ENCODE data around the gene IFITM1.

DNA sequence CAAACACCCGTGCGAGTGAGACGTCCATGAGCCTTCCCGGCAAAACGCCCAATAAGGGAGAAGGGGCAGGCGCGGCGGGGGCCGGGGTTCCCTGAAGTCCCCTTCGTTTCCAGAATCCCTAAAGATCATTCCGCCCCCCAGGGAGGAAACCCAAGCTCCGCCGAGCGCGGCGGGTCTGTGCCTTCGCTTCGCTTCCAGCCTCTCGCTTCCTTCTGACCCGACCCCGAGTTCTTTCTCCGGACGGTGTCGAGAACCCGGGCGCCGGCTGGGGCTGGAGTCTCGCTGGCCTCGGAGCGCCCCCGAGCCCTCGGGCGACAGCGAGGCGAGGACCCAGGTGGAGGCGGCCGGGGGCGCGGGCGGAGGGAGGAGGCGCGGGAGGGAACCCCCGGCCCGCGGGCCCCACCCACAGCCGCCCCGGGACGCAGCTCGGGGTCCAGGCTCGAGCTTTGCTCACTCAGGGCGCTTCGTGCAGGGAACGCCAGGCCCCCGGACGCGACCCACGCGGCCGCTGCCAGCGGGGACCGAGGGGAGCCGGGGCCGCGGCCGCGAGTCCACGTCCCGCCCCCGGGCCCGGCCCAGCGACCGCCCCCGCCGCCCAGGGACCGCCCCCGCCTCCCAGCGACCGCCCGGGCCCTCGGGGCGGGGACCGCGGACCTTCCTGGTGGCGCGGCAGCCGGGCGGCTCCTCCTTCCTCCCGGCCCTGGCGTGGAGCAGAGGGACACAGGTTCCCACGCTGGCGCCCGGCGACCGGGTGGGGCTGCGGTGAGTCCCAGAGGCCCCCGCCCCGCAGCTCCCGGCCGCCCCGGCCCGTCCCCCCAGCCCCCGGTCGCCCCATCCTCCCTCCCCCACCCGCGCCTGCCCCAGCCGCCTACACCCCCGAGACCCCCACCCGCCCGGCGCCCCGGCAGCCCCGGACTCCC, 25.1 kb upstream of the IFITM1 start, which contains the start of gene PGGHG:
- TF ChIP-seq, protein P1, sequence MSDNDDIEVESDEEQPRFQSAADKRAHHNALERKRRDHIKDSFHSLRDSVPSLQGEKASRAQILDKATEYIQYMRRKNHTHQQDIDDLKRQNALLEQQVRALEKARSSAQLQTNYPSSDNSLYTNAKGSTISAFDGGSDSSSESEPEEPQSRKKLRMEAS (IDR thresholded peaks at IDR 0.05) = no peak
- TF ChIP-seq CEBPB (IDR thresholded peaks at IDR 0.05) (no peak), YY1 (IDR thresholded peaks at IDR 0.05; ENCODE audit: low read depth) (no peak), TCF12 (IDR thresholded peaks at IDR 0.05; ENCODE audit: low read depth) (no peak), EGR1 (IDR thresholded peaks at IDR 0.05) (peak; percentile 59; the same call in 1 of the 2 replicates), EP300 (IDR thresholded peaks at IDR 0.05; ENCODE audit: borderline replicate concordance) (no peak), RAD21 (IDR thresholded peaks at IDR 0.05; ENCODE audit: low read depth) (no peak), ZBTB7A (IDR thresholded peaks at IDR 0.05; ENCODE audit: low read depth) (no peak), FOXM1 (IDR thresholded peaks at IDR 0.05; ENCODE audit: borderline replicate concordance, low read depth) (no peak), NFIC (IDR thresholded peaks at IDR 0.05) (no peak), TAF1 (IDR thresholded peaks at IDR 0.05; ENCODE audit: low read depth) (peak; percentile 34; the same call in 1 of the 2 replicates), TEAD4 (IDR thresholded peaks at IDR 0.05) (no peak)
- TF ChIP-seq, protein P2, sequence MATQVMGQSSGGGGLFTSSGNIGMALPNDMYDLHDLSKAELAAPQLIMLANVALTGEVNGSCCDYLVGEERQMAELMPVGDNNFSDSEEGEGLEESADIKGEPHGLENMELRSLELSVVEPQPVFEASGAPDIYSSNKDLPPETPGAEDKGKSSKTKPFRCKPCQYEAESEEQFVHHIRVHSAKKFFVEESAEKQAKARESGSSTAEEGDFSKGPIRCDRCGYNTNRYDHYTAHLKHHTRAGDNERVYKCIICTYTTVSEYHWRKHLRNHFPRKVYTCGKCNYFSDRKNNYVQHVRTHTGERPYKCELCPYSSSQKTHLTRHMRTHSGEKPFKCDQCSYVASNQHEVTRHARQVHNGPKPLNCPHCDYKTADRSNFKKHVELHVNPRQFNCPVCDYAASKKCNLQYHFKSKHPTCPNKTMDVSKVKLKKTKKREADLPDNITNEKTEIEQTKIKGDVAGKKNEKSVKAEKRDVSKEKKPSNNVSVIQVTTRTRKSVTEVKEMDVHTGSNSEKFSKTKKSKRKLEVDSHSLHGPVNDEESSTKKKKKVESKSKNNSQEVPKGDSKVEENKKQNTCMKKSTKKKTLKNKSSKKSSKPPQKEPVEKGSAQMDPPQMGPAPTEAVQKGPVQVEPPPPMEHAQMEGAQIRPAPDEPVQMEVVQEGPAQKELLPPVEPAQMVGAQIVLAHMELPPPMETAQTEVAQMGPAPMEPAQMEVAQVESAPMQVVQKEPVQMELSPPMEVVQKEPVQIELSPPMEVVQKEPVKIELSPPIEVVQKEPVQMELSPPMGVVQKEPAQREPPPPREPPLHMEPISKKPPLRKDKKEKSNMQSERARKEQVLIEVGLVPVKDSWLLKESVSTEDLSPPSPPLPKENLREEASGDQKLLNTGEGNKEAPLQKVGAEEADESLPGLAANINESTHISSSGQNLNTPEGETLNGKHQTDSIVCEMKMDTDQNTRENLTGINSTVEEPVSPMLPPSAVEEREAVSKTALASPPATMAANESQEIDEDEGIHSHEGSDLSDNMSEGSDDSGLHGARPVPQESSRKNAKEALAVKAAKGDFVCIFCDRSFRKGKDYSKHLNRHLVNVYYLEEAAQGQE (IDR thresholded peaks at IDR 0.05; ENCODE audit: low read depth) = no peak
- TF ChIP-seq, protein P3, sequence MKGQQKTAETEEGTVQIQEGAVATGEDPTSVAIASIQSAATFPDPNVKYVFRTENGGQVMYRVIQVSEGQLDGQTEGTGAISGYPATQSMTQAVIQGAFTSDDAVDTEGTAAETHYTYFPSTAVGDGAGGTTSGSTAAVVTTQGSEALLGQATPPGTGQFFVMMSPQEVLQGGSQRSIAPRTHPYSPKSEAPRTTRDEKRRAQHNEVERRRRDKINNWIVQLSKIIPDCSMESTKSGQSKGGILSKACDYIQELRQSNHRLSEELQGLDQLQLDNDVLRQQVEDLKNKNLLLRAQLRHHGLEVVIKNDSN (IDR thresholded peaks at IDR 0.05) = no peak

Measured in Ishikawa (cell line).